NCI-H748 (cell line): ENCODE measurements around the gene CALR3.

Experiments used
- DNase-seq: peaks from one replicate; lab custom pipeline; 2025; ENCODE audit not compliant: unreplicated experiment; lab: John Stamatoyannopoulos, UW

The CALR3 gene

GRCh38 chr19:16435238-16435917 lies 60.6 kb downstream of the CALR3 start:
- DNase-seq: no peak

- no peak for DNase-seq
Measured at GRCh38 chr19:16433986-16434385, 62.0 kb downstream of the CALR3 start.

- no peak for DNase-seq
Measured at GRCh38 chr19:16429759-16430091, 66.2 kb downstream of the CALR3 start.

- no peak for DNase-seq
Measured at GRCh38 chr19:16429066-16429758, 66.8 kb downstream of the CALR3 start.
